K562 (cell line): ENCODE measurements around the gene ATP6V1G1. TPM values are rescaled to one million over a fixed set of nuclear protein-coding genes. Genes with fewer than 3 reads are reported as not detected.

Experiments
- PRPF4 ChIP-seq: fragments of 200-400 bp; formaldehyde crosslinking; IDR thresholded peaks from one replicate; pipeline ENCODE4 v1.6.1; 2017; ENCODE audit warnings: low read length, low read depth, mild to moderate bottlenecking; ENCODE audit not compliant: insufficient read depth, poor library complexity, severe bottlenecking
- ZBTB40 ChIP-seq, 2 experiments: fragments of 450-650 bp in 1 of 2; sonication (generic) in 1 of 2; formaldehyde crosslinking in 1 of 2; IDR thresholded peaks; 2 replicates each; pipeline versions ENCODE4 v1.7.1 to v1.9.0; 2016 to 2022; ENCODE audit warnings: inconsistent platforms in 1 of 2, mild to moderate bottlenecking in 1 of 2, missing genetic modification reagents in 1 of 2
- ZNF121 ChIP-seq: sonication (generic); formaldehyde crosslinking; conservative IDR thresholded peaks from 2 replicates; pipeline ENCODE4 v1.8.0; 2022; ENCODE audit warnings: missing genetic modification reagents
- polyA plus RNA-seq, 8 experiments: library from polyadenylated mRNA; depleted of rRNA in 4 of 8; stranded (reverse) in 5 of 8; unstranded in 3 of 8; fragments of >200 nt; fragmentation: Nextera tagmentation in 2 of 8; fragmentation: Illumina TruSeq in 1 of 8; extraction: Ambion mirVana in 2 of 8; extraction: Trizol in 1 of 8; gene quantifications; 2 replicates each; pipeline versions ENCODE4 v1.2.1 to v1.2.3, GENCODE V29; 2011 to 2014; ENCODE audit warnings: inconsistent platforms in 1 of 8, missing spikeins in 1 of 8
- total RNA-seq, 7 experiments: library from RNA; depleted of rRNA in 6 of 7; stranded (reverse); fragments of >200 nt in 6 of 7; fragmentation: Illumina TruSeq in 2 of 7; extraction: Trizol in 2 of 7; gene quantifications; 2 replicates each; pipeline versions ENCODE4 v1.2.1 to v1.2.3, GENCODE V29; 2011 to 2021; ENCODE audit warnings: low replicate concordance in 1 of 7
- TF ChIP-seq, protein P1 (sequence below): fragments of 450-650 bp; IDR thresholded peaks from 2 replicates; pipeline ENCODE4 v1.6.1; 2016; ENCODE audit warnings: low read depth

Gene ATP6V1G1
- total and polyA plus RNA-seq, 9 of the 15 experiments (the other 6 are each of a cell fraction or from before 2014, with no cell fraction given) = 88.4 to 492 (median 193) TPM

- TF ChIP-seq, protein P1, sequence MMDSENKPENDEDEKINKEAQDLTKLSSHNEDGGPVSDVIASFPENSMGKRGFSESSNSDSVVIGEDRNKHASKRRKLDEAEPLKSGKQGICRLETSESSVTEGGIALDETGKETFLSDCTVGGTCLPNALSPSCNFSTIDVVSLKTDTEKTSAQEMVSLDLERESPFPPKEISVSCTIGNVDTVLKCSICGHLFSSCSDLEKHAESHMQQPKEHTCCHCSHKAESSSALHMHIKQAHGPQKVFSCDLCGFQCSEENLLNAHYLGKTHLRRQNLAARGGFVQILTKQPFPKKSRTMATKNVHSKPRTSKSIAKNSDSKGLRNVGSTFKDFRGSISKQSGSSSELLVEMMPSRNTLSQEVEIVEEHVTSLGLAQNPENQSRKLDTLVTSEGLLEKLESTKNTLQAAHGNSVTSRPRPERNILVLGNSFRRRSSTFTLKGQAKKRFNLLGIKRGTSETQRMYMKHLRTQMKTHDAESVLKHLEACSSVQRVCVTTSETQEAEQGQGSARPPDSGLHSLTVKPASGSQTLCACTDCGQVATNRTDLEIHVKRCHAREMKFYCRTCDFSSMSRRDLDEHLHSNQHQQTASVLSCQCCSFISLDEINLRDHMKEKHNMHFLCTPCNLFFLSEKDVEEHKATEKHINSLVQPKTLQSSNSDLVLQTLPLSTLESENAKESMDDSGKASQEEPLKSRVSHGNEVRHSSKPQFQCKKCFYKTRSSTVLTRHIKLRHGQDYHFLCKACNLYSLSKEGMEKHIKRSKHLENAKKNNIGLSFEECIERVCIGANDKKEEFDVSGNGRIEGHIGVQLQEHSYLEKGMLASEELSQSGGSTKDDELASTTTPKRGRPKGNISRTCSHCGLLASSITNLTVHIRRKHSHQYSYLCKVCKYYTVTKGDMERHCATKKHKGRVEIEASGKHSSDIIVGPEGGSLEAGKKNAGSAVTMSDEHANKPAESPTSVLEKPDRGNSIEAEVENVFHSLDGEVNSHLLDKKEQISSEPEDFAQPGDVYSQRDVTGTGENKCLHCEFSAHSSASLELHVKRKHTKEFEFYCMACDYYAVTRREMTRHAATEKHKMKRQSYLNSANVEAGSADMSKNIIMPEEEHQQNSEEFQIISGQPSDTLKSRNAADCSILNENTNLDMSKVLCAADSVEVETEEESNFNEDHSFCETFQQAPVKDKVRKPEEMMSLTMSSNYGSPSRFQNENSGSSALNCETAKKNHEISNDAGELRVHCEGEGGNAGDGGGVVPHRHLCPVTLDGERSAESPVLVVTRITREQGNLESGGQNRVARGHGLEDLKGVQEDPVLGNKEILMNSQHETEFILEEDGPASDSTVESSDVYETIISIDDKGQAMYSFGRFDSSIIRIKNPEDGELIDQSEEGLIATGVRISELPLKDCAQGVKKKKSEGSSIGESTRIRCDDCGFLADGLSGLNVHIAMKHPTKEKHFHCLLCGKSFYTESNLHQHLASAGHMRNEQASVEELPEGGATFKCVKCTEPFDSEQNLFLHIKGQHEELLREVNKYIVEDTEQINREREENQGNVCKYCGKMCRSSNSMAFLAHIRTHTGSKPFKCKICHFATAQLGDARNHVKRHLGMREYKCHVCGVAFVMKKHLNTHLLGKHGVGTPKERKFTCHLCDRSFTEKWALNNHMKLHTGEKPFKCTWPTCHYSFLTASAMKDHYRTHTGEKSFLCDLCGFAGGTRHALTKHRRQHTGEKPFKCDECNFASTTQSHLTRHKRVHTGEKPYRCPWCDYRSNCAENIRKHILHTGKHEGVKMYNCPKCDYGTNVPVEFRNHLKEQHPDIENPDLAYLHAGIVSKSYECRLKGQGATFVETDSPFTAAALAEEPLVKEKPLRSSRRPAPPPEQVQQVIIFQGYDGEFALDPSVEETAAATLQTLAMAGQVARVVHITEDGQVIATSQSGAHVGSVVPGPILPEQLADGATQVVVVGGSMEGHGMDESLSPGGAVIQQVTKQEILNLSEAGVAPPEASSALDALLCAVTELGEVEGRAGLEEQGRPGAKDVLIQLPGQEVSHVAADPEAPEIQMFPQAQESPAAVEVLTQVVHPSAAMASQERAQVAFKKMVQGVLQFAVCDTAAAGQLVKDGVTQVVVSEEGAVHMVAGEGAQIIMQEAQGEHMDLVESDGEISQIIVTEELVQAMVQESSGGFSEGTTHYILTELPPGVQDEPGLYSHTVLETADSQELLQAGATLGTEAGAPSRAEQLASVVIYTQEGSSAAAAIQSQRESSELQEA = no peak
- TF ChIP-seq PRPF4 = no peak
- TF ChIP-seq ZBTB40 (IDR thresholded peaks at IDR 0.05) = no peak
- TF ChIP-seq ZBTB40 (CRISPR knock-in tag; IDR thresholded peaks at IDR 0.05) = no peak
- TF ChIP-seq ZNF121 = no peak
Measured at GRCh38 chr9:114606597-114607207, 19.1 kb downstream of the ATP6V1G1 start (continued).
